WERI-Rb-1 (cell line): ENCODE measurements around the gene PPM1D.

Source experiments
- DNase-seq: peaks from one replicate; pipeline ENCODE4 v3.0.0-alpha.2; 2020
- H3K27ac ChIP-seq: fragments of 250-450 bp; sonication (Bioruptor Pico); 2 replicates; pipeline ENCODE4 v1.5.1; 2020; ENCODE audit warnings: mild to moderate bottlenecking, moderate library complexity
- H3K27me3 ChIP-seq: fragments of 250-450 bp; sonication (Bioruptor Pico); 2 replicates; pipeline ENCODE4 v1.5.1; 2021; ENCODE audit warnings: mild to moderate bottlenecking, low read depth, moderate library complexity; ENCODE audit not compliant: insufficient read depth, severe bottlenecking
- H3K36me3 ChIP-seq: fragments of 250-450 bp; sonication (Bioruptor Pico); 2 replicates; pipeline ENCODE4 v1.5.1; 2020; ENCODE audit warnings: mild to moderate bottlenecking, moderate library complexity
- H3K4me3 ChIP-seq: 2 replicates; pipeline ENCODE4 v1.5.1; 2011; ENCODE audit warnings: low read depth, mild to moderate bottlenecking, control low read depth, low read length
- H3K9me3 ChIP-seq: fragments of 250-450 bp; sonication (Bioruptor Pico); 2 replicates; pipeline ENCODE4 v1.5.1; 2021; ENCODE audit warnings: mild to moderate bottlenecking, moderate library complexity; ENCODE audit not compliant: severe bottlenecking
- CTCF ChIP-seq: IDR thresholded peaks from 2 replicates; pipeline ENCODE4 v1.5.1; 2011; ENCODE audit warnings: low read depth, mild to moderate bottlenecking, control low read depth, inconsistent platforms, low read length

PPM1D gene

DNA sequence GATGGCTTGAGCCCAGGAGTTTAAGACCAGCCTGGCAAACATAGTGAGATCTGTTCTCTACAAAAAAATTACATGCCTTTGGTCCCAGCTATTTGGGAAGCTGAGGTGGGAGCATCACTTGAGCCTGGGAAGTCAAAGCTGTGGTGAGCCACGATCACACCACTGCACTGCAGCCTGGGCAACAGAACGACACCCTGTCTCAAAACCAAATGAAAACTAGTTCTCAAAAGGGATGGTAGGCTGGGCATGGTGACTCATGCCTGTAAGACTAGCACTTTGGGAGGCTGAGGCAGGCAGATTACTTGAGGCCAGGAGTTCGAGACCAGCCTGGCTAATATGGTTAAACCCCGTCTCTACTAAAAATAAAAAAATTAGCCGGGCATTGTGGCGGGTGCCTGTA is 31.1 kb downstream of the PPM1D start:
- DNase-seq = no peak
- no peak for TF ChIP-seq CTCF
- peaks cover 89% of the 10 kb centered on the region for H3K36me3 ChIP-seq
- no peaks in the 10 kb centered on the region for H3K9me3 ChIP-seq
- H3K27ac ChIP-seq = no peak overlapping the region
- no peak overlapping the region for H3K4me3 ChIP-seq
- no peaks in the 10 kb centered on the region for H3K27me3 ChIP-seq

GRCh38 chr17:60637683-60638082 is 37.7 kb downstream of the PPM1D start:
- peaks cover 81% of the 10 kb centered on the region for H3K36me3 ChIP-seq
- TF ChIP-seq CTCF = no peak

DNA sequence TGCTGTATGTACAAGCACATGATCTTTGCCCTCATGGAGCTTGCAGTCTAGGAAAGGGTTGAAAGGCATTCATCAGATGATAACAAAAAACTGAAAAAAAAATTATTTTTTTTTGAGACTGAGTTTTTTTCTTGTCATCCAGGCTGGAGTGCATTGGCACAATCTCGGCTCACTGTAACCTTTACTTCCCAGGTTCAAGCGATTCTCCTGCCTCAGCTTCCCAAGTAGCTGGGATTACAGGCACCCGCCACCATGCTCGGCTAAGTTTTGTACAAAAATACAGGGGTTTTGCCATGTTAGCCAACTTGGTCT is 39.0 kb downstream of the PPM1D start:
- TF ChIP-seq CTCF = no peak
- Histone ChIP-seq H3K36me3 (peaks cover 72% of the 10 kb centered on the region), H3K9me3 (no peaks in the 10 kb centered on the region), H3K27ac (no peak overlapping the region), H3K4me3 (no peak overlapping the region), H3K27me3 (no peaks in the 10 kb centered on the region)
- DNase-seq = no peak

More at GRCh38 chr17:60637683-60638082, 37.7 kb downstream of the PPM1D start:
- Histone ChIP-seq H3K27ac (no peak overlapping the region), H3K9me3 (no peaks in the 10 kb centered on the region), H3K27me3 (no peaks in the 10 kb centered on the region), H3K4me3 (no peak overlapping the region)
- no peak for DNase-seq

GRCh38 chr17:60640503-60640902 is 40.5 kb downstream of the PPM1D start:
- no peak overlapping the region for H3K4me3 ChIP-seq
- TF ChIP-seq CTCF = peak; percentile 58
- H3K36me3 ChIP-seq = peaks cover 68% of the 10 kb centered on the region
- no peak for DNase-seq
- no peak overlapping the region for H3K27ac ChIP-seq
- H3K27me3 ChIP-seq = no peaks in the 10 kb centered on the region
- H3K9me3 ChIP-seq = no peaks in the 10 kb centered on the region

DNA sequence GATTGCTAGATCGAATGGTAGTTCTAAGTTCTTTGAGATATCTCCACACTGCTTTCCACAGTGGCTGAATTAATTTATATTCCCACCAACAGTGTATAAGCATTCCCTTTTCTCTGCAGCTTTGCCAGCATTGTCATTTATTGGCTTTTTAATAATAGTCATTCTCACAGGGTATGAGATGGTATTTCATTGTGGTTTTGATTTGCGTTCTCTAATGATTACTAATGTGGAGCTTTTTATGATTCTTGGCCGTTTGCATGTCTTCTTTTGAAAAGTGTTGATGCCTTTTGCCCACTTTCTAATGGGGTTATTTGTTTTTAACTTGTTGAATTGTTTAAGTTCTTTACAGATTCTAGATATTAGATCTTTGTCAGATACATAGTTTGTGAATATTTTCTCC is 41.1 kb downstream of the PPM1D start:
- no peak for TF ChIP-seq CTCF
- Histone ChIP-seq H3K27me3 (no peaks in the 10 kb centered on the region), H3K36me3 (peaks cover 67% of the 10 kb centered on the region), H3K4me3 (no peak overlapping the region), H3K9me3 (no peaks in the 10 kb centered on the region), H3K27ac (no peak overlapping the region)
- no peak for DNase-seq

DNA sequence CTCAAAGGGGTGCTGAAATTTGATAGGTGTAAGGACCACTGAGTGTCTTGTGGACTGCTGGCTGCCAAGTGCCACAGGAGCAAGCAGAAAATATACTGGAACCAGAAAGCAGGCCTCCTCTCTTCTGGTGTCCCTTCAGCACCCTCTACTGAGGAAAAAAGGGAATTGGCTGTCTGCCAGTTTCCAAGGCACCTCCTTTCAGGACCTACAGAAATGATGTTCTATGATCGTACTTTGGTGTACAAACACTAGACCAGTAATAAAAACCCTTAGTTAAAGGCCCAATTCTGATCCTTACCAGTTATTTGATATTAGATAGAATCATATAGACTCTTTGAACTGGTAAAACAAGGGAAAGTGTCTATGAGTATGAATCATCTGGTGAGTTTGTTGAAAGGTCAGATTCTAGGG is 41.8 kb downstream of the PPM1D start:
- peaks cover 69% of the 10 kb centered on the region for H3K36me3 ChIP-seq
- peak; percentile 82 for DNase-seq
- H3K27ac ChIP-seq = no peak overlapping the region
- TF ChIP-seq CTCF = peak; percentile 80
- H3K4me3 ChIP-seq = no peak overlapping the region
- no peaks in the 10 kb centered on the region for H3K9me3 ChIP-seq
- H3K27me3 ChIP-seq = no peaks in the 10 kb centered on the region
